Smooth muscle cell of bladder (primary cell): Measurements from ENCODE around the gene ARHGEF12. TPM values are rescaled to one million over a fixed set of nuclear protein-coding genes. Genes with fewer than 3 reads are reported as not detected.

Experiments
- total RNA-seq: library from RNA; depleted of rRNA; stranded (reverse); fragments of >200 nt; gene quantifications from 2 replicates; pipeline ENCODE4 v1.2.3, GENCODE V29; 2014

Gene ARHGEF12, protein sequence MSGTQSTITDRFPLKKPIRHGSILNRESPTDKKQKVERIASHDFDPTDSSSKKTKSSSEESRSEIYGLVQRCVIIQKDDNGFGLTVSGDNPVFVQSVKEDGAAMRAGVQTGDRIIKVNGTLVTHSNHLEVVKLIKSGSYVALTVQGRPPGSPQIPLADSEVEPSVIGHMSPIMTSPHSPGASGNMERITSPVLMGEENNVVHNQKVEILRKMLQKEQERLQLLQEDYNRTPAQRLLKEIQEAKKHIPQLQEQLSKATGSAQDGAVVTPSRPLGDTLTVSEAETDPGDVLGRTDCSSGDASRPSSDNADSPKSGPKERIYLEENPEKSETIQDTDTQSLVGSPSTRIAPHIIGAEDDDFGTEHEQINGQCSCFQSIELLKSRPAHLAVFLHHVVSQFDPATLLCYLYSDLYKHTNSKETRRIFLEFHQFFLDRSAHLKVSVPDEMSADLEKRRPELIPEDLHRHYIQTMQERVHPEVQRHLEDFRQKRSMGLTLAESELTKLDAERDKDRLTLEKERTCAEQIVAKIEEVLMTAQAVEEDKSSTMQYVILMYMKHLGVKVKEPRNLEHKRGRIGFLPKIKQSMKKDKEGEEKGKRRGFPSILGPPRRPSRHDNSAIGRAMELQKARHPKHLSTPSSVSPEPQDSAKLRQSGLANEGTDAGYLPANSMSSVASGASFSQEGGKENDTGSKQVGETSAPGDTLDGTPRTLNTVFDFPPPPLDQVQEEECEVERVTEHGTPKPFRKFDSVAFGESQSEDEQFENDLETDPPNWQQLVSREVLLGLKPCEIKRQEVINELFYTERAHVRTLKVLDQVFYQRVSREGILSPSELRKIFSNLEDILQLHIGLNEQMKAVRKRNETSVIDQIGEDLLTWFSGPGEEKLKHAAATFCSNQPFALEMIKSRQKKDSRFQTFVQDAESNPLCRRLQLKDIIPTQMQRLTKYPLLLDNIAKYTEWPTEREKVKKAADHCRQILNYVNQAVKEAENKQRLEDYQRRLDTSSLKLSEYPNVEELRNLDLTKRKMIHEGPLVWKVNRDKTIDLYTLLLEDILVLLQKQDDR (N-terminal part only)
- 73.4 and 80.3 TPM in 2 replicates for total RNA-seq

DNA sequence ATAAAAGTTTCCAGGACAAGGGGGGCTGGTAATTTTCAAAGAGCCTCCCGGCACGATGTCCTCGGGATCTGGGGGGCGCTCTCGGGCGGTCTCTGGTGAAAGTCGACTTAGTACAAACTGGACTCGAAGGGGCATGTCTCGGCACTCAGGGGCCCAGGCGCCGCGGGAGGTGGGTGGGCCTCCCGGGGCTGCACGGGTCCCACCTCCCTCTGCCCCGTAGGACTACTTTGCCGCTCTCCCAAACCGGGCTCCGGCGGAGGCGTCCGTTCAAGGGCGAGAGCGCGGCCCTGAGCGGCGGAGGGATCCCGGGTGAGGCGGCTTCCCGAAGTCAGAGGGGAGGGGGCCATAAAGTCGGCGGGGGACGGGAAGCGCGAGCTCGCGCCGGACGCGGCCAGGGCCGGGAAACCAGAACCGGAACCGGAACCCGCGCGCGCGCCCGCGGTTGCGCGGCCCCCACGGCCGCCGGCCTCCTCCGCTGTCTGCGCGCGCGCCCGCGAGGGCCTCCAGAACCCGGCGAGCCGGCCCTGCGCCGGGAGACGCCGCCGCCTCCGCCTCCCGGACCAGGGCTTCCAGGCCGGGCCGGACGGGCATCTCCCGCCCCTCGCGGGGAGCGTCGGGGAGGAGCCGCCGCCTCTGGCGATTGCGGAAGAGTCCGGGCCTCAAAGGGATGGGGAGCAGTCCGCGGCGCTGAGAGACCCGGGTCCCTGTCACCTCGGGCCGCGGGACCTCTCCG lies at the start of gene ARHGEF12:
Gene ARHGEF12 (plus strand): TSS at position 506 of the 733 bp plus-strand sequence. CDS start 831 bp downstream, outside the sequence.

DNA sequence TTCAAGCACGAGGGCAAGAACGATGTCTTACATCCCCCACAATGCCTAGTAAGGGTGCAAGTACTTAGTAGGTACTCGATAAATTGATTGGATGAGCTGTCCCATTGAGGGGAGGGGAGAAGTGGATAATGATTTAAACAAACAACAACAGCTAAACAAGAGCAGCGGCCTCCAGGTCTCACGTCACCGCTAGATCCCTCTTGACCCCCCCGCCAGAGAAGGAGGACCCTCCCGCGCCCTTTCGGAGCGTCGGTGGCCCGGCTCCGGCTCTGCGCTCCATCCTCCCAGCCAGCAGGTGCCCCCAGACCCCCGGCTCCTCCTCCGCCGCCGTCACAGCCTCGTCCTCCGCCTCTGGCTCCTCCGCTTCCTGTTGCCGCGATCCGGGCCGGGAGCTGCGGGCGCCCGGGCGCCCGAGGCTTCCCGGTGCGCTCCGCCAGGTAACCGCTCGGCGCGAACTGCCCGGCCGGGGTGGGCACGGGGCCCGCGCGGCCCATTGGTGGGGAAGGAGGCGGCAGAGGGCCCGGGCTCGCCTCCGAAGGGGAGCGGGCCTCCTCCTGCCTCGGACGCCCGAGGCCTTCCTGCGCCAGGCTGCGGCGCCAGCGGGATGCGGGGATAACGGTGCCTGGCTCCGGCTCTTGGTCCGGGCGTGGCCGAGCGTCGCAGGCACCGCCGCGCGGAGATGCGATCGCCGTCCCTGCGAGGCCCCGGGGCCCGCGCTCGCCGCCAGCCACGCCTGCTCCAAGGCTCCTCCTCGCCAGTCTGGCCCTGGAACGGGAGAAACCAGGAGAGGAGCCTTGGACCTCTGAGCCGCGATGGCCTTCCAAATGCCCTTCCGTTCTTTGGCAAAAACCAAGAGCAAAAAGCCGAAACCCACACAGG lies 11.0 kb upstream of the ARHGEF12 start, which contains the start of gene TLCD5:
Gene TLCD5 (plus strand): TSS at position 368 of the 879 bp plus-strand sequence. CDS start 2,143 bp downstream, outside the sequence.

GRCh38 chr11:120511116-120511819 lies 175.1 kb downstream of the ARHGEF12 start, which contains the start of gene GRIK4:
Gene GRIK4, plus strand, starts transcription at chr11:120511748. Its CDS starts 148,571 bp downstream, at chr11:120660319.

Other genes starting within 250 kb of the ARHGEF12 start
- 0.57 and 1.1 TPM in 2 replicates for gene TRIM29, start 198.3 kb upstream of the ARHGEF12 start, total RNA-seq
- gene OAF, start 125.4 kb upstream of the ARHGEF12 start, total RNA-seq: 17.1 and 34.8 TPM in 2 replicates
- 0.09 TPM in 1 of 2 replicates, not detected in the other for gene POU2F3, start 96.3 kb upstream of the ARHGEF12 start, total RNA-seq
- gene TLCD5, start 11.1 kb upstream of the ARHGEF12 start, total RNA-seq: 5.4 and 7.0 TPM in 2 replicates
- 0.09 and 0.14 TPM in 2 replicates for gene GRIK4, start 175.3 kb downstream of the ARHGEF12 start, total RNA-seq